ENCODE measurements around the gene NASP.

Gene NASP, protein sequence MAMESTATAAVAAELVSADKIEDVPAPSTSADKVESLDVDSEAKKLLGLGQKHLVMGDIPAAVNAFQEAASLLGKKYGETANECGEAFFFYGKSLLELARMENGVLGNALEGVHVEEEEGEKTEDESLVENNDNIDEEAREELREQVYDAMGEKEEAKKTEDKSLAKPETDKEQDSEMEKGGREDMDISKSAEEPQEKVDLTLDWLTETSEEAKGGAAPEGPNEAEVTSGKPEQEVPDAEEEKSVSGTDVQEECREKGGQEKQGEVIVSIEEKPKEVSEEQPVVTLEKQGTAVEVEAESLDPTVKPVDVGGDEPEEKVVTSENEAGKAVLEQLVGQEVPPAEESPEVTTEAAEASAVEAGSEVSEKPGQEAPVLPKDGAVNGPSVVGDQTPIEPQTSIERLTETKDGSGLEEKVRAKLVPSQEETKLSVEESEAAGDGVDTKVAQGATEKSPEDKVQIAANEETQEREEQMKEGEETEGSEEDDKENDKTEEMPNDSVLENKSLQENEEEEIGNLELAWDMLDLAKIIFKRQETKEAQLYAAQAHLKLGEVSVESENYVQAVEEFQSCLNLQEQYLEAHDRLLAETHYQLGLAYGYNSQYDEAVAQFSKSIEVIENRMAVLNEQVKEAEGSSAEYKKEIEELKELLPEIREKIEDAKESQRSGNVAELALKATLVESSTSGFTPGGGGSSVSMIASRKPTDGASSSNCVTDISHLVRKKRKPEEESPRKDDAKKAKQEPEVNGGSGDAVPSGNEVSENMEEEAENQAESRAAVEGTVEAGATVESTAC

GRCh38 chr1:45583666-45584350 lies at the start of gene NASP:
TSS of gene NASP (plus strand) at chr1:45584041. CDS start at chr1:45584147, 106 bp downstream.
- DNase-seq (ENCODE audit: low read depth, low spot score): peak; percentile 97

GRCh38 chr1:45535988-45536766 lies 47.7 kb upstream of the NASP start:
- no peak for DNase-seq (ENCODE audit: low read depth, low spot score)

- DNase-seq (ENCODE audit: low read depth, low spot score): no peak
These were observed 47.0 kb upstream of the NASP start for GRCh38 chr1:45536886-45537285.

DNA sequence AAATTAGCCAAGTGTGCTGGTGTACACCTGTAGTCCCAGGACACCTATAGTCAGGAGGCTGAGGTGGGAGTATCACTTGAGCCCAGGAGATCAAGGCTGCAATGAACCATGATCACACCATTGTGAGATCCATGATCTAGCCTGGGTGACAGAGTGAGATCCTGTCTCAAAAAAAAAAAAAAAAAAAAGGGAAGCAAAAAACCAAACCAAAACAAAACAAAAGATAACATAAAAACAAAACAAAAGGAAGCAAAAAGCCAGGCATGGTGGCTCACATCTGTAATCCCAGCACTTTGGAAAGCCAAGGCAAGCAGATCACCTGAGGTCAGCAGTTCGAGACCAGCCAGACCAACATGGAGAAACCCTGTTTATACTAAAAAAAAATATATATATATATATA lies 42.6 kb upstream of the NASP start:
- no peak for DNase-seq (ENCODE audit: low read depth, low spot score)

GRCh38 chr1:45542591-45542990 lies 41.2 kb upstream of the NASP start:
- no peak for DNase-seq (ENCODE audit: low read depth, low spot score)

GRCh38 chr1:45543581-45544417 lies 40.0 kb upstream of the NASP start:
- DNase-seq (ENCODE audit: low read depth, low spot score): no peak

DNA sequence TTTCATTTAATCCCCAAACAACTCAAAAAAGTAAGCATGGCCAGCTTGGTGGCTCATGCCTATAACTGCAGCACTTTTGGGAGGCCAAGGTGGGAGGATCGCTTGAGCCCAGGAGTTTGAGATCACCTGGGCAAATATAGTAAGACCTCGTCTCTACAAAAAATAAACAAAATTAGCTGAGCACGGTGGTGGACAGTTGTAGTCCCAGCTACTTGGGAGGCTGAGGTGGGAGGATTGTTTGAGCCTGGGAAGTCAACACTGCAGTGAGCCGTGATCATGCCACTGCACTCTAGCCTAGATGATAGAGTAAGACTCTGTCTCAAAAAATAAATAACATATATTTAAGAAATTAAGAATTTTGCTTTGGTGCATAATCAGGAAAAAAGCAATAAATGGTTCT lies 39.3 kb upstream of the NASP start:
- no peak for DNase-seq (ENCODE audit: low read depth, low spot score)

DNA sequence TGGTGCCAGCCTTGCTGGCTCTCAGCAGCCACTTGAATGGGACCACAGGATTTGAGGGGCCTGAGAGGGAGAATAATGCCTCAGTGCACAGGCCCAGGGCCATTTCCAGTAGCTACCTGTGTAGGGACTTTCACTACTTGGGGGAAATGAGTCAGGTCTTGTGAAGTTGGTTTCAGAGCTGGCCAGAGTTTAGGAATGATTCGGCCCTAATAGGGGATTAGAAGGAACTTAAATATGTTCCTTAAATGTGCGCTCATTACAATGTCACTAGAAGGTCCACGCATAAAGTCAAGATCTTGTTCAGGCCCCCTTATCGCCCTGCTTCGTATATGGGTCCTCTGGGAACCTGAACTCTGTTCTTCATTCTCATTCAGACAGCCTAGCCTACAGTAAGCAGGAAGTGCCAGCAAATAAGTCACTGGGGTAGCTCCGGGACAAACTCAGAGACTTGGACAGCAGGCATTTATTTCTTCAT lies 38.8 kb upstream of the NASP start:
- no peak for DNase-seq (ENCODE audit: low read depth, low spot score)

DNA sequence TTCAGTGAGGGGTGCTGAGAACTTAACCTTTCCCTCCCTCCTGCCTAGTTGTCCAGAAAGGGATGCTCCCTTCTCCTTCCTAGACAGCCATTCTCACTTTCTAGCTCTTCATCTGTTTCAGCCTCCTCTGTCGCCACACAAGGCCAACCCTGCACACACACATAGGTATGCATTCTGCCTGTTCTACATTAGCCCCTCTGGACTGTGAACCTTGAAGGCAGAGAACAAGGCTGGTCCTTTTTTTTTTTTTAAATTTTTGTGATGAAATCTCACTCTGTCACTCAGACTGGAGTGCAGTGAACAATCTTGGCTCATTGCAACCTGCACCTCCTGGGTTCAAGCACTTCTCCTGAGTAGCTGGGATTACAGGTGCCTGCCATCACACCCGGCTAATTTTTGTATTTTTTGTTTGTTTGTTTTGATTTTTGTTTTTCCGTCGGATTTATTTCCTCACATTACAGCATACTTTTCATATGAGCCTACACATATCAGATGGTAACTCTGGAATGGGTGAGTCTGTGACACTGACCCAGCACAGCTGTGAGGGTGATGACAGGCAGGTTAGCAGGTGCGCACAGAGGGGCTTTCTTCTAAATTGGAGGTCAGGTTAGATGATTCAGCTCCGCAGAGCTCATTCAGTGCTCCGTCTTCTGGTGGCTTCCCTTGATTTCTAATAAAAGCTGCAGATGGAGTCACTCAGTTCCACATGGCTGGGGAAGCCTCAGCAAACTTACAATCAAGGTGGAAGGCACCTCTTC lies 38.1 kb upstream of the NASP start:
- no peak for DNase-seq (ENCODE audit: low read depth, low spot score)

DNA sequence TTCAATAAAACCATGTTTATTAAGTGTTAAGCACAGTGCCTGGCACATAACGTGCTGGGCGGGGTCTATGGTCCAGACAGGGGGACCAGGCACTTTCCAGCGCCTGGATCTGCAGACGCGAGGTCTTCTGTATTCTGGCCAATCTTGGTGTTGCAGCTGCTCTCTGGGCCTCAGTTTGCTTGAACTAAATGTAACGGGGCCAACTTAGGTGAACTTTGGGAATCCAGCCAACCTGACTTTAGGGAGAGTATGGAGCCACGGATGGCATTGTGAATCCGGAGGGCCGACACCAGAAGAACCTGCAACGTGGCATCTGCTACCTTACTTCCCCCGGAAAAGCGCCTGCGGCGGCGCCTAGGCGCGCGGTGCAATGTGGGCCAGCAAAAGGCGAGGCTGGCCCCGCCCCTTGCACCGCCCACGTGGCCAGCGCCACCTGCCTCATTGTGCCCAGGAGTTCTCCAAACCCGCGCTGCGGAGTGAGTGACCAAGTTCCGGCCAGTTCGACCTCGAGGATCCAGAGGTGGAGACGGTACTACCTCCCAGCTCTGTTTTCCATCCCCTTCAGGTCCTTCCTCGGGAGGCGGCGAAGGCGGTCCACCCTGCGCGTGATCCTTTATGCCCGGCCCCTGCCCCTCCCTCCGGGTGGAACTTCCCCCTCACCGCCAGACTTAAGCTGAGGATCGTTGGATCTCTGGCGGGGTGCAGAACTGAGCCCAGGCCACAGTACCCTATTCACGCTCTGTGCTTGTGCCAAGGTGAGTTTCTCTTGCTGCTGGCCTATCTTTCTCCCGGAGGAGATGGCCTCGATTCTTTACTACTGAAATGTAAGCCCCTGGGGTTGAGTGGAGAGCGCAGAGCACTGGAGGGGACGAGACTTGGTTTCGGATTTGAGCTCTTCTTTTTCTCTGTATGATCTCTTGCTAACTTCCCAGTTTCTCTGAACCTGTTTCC lies 33.2 kb upstream of the NASP start, which contains the start of gene AKR1A1:
Gene AKR1A1, plus strand, starts transcription at position 426 of the 951 bp plus-strand sequence. CDS start 10,969 bp downstream, outside the sequence.
- peak; percentile 96 for DNase-seq (ENCODE audit: low read depth, low spot score)

- DNase-seq (ENCODE audit: low read depth, low spot score): no peak
These were observed 32.2 kb upstream of the NASP start for GRCh38 chr1:45551684-45552083.

- DNase-seq (ENCODE audit: low read depth, low spot score): no peak
These were observed 31.5 kb upstream of the NASP start for GRCh38 chr1:45552331-45552730.

GRCh38 chr1:45554198-45554597 lies 29.6 kb upstream of the NASP start:
- DNase-seq (ENCODE audit: low read depth, low spot score): no peak

GRCh38 chr1:45557422-45557944 lies 26.4 kb upstream of the NASP start:
- no peak for DNase-seq (ENCODE audit: low read depth, low spot score)

GRCh38 chr1:45563843-45564242 lies 20.0 kb upstream of the NASP start:
- DNase-seq (ENCODE audit: low read depth, low spot score): no peak

DNA sequence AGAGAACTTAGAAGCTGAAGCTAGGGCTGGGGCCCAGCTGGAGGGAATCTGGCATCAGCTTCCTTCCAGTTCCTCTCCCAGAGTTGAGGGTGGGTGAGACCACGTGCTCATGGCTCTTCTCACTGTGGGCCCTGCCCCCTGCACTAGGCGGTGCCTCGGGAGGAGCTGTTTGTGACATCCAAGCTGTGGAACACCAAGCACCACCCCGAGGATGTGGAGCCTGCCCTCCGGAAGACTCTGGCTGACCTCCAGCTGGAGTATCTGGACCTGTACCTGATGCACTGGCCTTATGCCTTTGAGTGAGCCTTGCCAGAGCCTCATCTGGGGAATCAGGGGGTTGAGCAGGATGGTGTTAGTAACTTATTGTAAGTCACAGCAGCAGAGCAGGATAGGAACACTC lies 17.1 kb upstream of the NASP start:
- no peak for DNase-seq (ENCODE audit: low read depth, low spot score)

DNA sequence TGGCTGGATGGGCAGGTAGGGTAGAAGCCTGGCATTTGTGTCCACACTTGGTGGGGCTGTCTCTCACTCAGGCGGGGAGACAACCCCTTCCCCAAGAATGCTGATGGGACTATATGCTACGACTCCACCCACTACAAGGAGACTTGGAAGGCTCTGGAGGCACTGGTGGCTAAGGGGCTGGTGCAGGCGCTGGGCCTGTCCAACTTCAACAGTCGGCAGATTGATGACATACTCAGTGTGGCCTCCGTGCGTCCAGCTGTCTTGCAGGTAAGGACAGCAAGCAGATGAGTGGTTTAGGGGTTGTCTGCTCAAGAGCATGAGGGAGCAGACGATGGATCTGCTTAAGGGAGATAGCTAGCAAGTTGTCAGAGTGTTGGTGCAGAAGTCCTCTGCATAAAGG lies 15.9 kb upstream of the NASP start:
- DNase-seq (ENCODE audit: low read depth, low spot score): no peak

DNA sequence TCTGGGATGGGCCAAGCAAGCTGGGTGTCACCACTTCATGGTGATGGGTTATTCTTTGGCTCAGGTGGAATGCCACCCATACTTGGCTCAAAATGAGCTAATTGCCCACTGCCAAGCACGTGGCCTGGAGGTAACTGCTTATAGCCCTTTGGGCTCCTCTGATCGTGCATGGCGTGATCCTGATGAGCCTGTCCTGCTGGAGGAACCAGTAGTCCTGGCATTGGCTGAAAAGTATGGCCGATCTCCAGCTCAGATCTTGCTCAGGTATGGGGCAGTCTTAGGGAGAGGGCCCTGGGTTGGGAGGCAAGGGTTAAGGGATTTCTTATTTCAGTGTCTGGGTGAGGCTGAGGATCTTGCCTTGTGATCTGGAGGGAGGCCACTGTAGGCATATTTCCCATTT lies 15.4 kb upstream of the NASP start:
- no peak for DNase-seq (ENCODE audit: low read depth, low spot score)
